Measurements from ENCODE around the gene SFXN3. TPM values are rescaled to one million over a fixed set of nuclear protein-coding genes. Genes with fewer than 3 reads are reported as not detected.
A peak's percentile ranks its signal among the peaks of the same experiment; 100 is the strongest.
"Not testable (repeated sequence)": the region's sequence is repeated elsewhere in the genome, so short reads cannot be mapped to it uniquely, and the experiment has no call there.

The SFXN3 gene
- total RNA-seq, 6 experiments from 2014 or later = 44.1 to 57.4 (median 50.5) TPM

GRCh38 chr10:101031796-101032636, 982 bp downstream of the SFXN3 start:
- Mint-ChIP-seq H3K4me1 (ENCODE audit: low read depth) (peaks cover 34% of the 10 kb centered on the region), H3K27me3 (ENCODE audit: insufficient read depth) (peaks cover 10% of the 10 kb centered on the region), H3K36me3 (ENCODE audit: low read depth) (peaks cover 16% of the 10 kb centered on the region; the same call in 1 of the 2 replicates), H3K4me3 (peak overlapping the region; percentile 97), H3K27ac (peak overlapping the region; percentile 99), H3K9me3 (no peaks in the 10 kb centered on the region)
- DNase-seq = peak; percentile 70
- no peak for TF ChIP-seq CTCF (IDR thresholded peaks at IDR 0.05)

GRCh38 chr10:101032637-101033224, 1.7 kb downstream of the SFXN3 start:
- Mint-ChIP-seq H3K9me3 (no peaks in the 10 kb centered on the region), H3K4me1 (ENCODE audit: low read depth) (peaks cover 29% of the 10 kb centered on the region), H3K27me3 (ENCODE audit: insufficient read depth) (peaks cover 10% of the 10 kb centered on the region), H3K27ac (peak overlapping the region; percentile 99), H3K36me3 (ENCODE audit: low read depth) (peaks cover 22% of the 10 kb centered on the region), H3K4me3 (peak overlapping the region; percentile 97)
- peak; percentile 86 for DNase-seq
- TF ChIP-seq CTCF (IDR thresholded peaks at IDR 0.05) = no peak

DNA sequence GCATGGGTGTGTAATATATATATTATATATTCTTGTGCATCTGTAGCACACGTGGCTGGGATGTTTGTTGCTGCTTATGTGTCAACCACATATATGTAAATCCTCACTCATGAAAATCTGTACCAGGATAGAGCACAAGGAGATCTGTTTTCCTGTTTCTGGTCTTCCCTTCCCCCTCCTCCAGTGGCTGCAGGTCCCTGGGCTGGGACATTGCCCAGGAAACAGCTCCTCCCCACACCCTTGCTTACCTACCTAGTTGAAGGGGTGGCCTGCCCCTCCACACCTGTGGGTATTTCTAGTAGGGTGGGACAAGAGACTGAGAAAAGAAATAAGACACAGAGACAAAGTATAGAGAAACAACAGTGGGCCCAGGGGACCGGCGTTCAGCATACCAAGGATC, 2.2 kb downstream of the SFXN3 start:
- Mint-ChIP-seq H3K27ac (peak overlapping the region; percentile 99), H3K4me3 (peak overlapping the region; percentile 97), H3K27me3 (ENCODE audit: insufficient read depth) (peaks cover 7% of the 10 kb centered on the region), H3K9me3 (no peaks in the 10 kb centered on the region), H3K36me3 (ENCODE audit: low read depth) (peaks cover 27% of the 10 kb centered on the region), H3K4me1 (ENCODE audit: low read depth) (peaks cover 29% of the 10 kb centered on the region)
- DNase-seq = no peak
- TF ChIP-seq CTCF (IDR thresholded peaks at IDR 0.05) = no peak

DNA sequence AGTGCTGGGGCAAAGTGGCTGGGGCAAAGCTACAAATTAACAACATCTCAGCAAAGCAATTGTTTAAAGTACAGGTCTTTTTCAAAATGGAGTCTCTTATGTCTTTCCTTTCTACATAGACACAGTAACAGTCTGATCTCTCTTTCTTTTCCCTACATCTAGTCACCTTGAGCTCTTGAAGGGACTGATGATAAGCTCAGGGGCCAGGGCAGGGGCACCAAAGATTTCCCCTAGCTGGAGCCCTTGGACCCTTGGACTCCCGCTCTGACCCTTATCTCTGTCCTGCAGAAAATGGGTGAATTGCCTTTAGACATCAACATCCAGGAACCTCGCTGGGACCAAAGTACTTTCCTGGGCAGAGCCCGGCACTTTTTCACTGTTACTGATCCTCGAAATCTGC, 3.4 kb downstream of the SFXN3 start:
- Mint-ChIP-seq H3K36me3 (ENCODE audit: low read depth) (peaks cover 33% of the 10 kb centered on the region), H3K4me1 (ENCODE audit: low read depth) (peaks cover 19% of the 10 kb centered on the region)
- not testable (repeated sequence) for H3K27me3 Mint-ChIP-seq (ENCODE audit: insufficient read depth); H3K9me3 Mint-ChIP-seq; H3K4me3 Mint-ChIP-seq; H3K27ac Mint-ChIP-seq; DNase-seq

DNA sequence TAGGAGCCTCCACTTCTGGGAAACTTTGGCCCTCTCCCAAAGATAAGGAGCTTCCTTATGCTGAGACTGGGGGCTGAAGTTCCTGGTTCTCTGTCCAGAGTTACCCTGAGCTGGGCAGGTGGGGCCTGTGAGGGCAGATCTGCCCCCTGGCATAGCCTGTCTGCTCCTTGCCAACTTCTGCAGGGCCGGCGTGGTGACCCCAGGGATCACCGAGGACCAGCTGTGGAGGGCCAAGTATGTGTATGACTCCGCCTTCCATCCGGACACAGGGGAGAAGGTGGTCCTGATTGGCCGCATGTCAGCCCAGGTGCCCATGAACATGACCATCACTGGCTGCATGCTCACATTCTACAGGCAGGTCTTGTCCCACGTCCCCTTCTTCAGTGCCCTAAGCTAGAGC, 4.3 kb downstream of the SFXN3 start:
- no peak for DNase-seq
- peaks cover 2% of the 10 kb centered on the region for H3K27me3 Mint-ChIP-seq (ENCODE audit: insufficient read depth)
- H3K9me3 Mint-ChIP-seq = no peaks in the 10 kb centered on the region
- no peak overlapping the region for H3K27ac Mint-ChIP-seq
- no peak for TF ChIP-seq CTCF (IDR thresholded peaks at IDR 0.05)
- H3K36me3 Mint-ChIP-seq (ENCODE audit: low read depth) = peaks cover 33% of the 10 kb centered on the region
- H3K4me1 Mint-ChIP-seq (ENCODE audit: low read depth) = peaks cover 14% of the 10 kb centered on the region
- no peak overlapping the region for H3K4me3 Mint-ChIP-seq

Measured in HFFc6 (cell line).